ENCODE measurements around the gene GTF2H4. TPM values are rescaled to one million over a fixed set of nuclear protein-coding genes. Genes with fewer than 3 reads are reported as not detected.

The GTF2H4 gene
- total and polyA plus RNA-seq, 2 of the 8 experiments (the other 6 are each of a cell fraction or from before 2014, with no cell fraction given) = 42.3 to 53.4 TPM

DNA sequence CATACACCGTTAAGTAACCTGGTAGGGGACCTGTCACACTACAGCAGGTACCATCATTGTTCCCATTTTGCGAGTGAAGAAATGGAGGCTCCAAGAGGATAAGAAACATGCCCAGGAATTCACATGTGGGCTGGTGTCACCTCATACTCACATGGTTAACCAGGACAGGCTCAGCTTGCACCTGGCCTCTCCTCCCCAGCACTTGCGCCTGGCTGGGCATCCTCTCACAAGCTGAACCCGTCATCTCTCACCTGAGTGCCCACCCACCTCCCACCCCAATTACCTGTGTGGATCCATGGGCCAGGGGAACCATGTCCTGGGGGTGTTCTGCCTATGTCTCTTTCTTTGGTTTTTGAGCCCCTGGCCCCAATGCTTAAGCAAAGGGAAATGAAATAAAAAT lies 22.5 kb downstream of the GTF2H4 start:
- Histone ChIP-seq H3K4me1 (replicated peaks in 1 of 4; ENCODE audit: control insufficient read depth in 3 of 4, insufficient read depth in 4 of 4, low read length in 3 of 4) (0 out of 7 replicates have a peak, but pooled peaks cover 0 to 3% (median 0%) of the 10 kb centered on the region in 4 experiments), H3K9me3 (ENCODE audit: insufficient read depth in 2 of 2, low read depth in 1 of 2, low read length in 1 of 2) (peaks cover 0 to 6% of the 10 kb centered on the region in 2 experiments; a peak in 2 of 4 replicates), H3K4ac (replicated peaks; ENCODE audit: insufficient read length, low read depth, low read length) (no peak overlapping the region), H3K27ac (ENCODE audit: low read depth, low read length) (no peak overlapping the region), H2BK5ac (ENCODE audit: low read depth, low read length) (no peak overlapping the region), H4K20me1 (replicated peaks in 1 of 2; ENCODE audit: control insufficient read depth in 1 of 2, insufficient read depth in 2 of 2, low read length in 2 of 2) (no peaks in the 10 kb centered on the region), H3K14ac (ENCODE audit: insufficient read length) (no peak overlapping the region), H3K79me2 (ENCODE audit: control insufficient read depth in 1 of 2, insufficient read depth in 2 of 2, low read length in 2 of 2) (no peaks in the 10 kb centered on the region), H4K91ac (replicated peaks; ENCODE audit: insufficient read length, low read length) (no peak overlapping the region), H2BK20ac (ENCODE audit: low read length) (no peak overlapping the region), H2BK15ac (ENCODE audit: low read length) (no peak overlapping the region), H4K8ac (ENCODE audit: extremely low read depth, insufficient read depth, low read length) (no peak overlapping the region), H3K4me2 (ENCODE audit: insufficient read depth in 1 of 2, low read depth in 2 of 2, low read length in 2 of 2) (no peak overlapping the region), H3K79me1 (ENCODE audit: low read depth, low read length) (no peaks in the 10 kb centered on the region), H2BK120ac (replicated peaks; ENCODE audit: low read depth, low read length) (no peak overlapping the region), H3K23me2 (ENCODE audit: low read depth, low read length) (0 out of 2 replicates have a peak, but pooled peaks cover 4% of the 10 kb centered on the region), H2AK5ac (ENCODE audit: low read depth, low read length) (no peak overlapping the region), H4K5ac (ENCODE audit: insufficient read length, low read depth, low read length) (no peak overlapping the region), H3K27me3 (replicated peaks in 1 of 4; ENCODE audit: control insufficient read depth in 3 of 4, extremely low read depth in 1 of 4, insufficient read depth in 3 of 4, low read length in 3 of 4) (no peaks in the 10 kb centered on the region), H3K9ac (replicated peaks in 1 of 4; ENCODE audit: extremely low read depth in 1 of 4, low read depth in 3 of 4, low read length in 3 of 4) (no peak overlapping the region), H2AFZ (ENCODE audit: low read length) (no peak overlapping the region), H3K4me3 (ENCODE audit: extremely low read depth in 1 of 4, insufficient read depth in 2 of 4, low read depth in 3 of 4, low read length in 4 of 4) (no peak overlapping the region), H2BK12ac (ENCODE audit: low read depth, low read length) (no peak overlapping the region), H3K23ac (ENCODE audit: insufficient read length) (no peak overlapping the region), H3K18ac (ENCODE audit: extremely low read depth, low read length) (no peak overlapping the region), H3K56ac (replicated peaks; ENCODE audit: insufficient read length, low read depth, low read length) (no peak overlapping the region), H3K36me3 (ENCODE audit: control insufficient read depth in 2 of 4, insufficient read depth in 4 of 4, low read length in 3 of 4) (peaks cover 0 to 15% (median 9%) of the 10 kb centered on the region in 4 experiments; a peak in 5 of 8 replicates)
- CTCF ChIA-PET (ENCODE audit: partially characterized antibody) = interaction anchor here (1.2 to 4.2 kb wide), 9 partner anchors 8 to 199 kb away, joined by 3 to 18 read pairs (median 6); no protein-coding TSS in a partner anchor
- POLR2A ChIA-PET (ENCODE audit: partially characterized antibody) = interaction anchor here (0.8 to 2.1 kb wide), 3 partner anchors 10 to 157 kb away, joined by 3 to 8 read pairs (median 3); partner anchors contain the start of gene MUCL3
- 89% methylated on average over 4 of the region's 4 CpGs; no CpG with 5 or more reads in 1 of the 2 experiments for WGBS, 2 experiments (ENCODE audit: extremely low coverage in 1 of 2, insufficient coverage in 1 of 2, insufficient read length in 1 of 2, insufficient replicate concordance in 2 of 2, low coverage in 1 of 2, low lambda C conversion rate in 2 of 2, missing lambda C conversion rate in 1 of 2)
- FAIRE-seq = no peak
- DNase-seq (ENCODE audit: low read depth in 1 of 2, low spot score in 2 of 2) = no peak
- no peak for TF ChIP-seq MAFK (IDR thresholded peaks at IDR 0.05; ENCODE audit: low read depth, low read length)
- TF ChIP-seq SAP30 (IDR thresholded peaks at IDR 0.05; ENCODE audit: insufficient read depth, insufficient replicate concordance, low read length) = no peak
- no peak for TF ChIP-seq BCL11A (IDR thresholded peaks at IDR 0.05; ENCODE audit: low read depth in 2 of 2, low read length in 2 of 2)
- TF ChIP-seq SIRT6 (IDR thresholded peaks at IDR 0.05; ENCODE audit: low read length) = no peak
- no peak for TF ChIP-seq POU5F1 (IDR thresholded peaks at IDR 0.05; ENCODE audit: low read depth, low read length)
- no peak for TF ChIP-seq TCF12 (IDR thresholded peaks at IDR 0.05; ENCODE audit: low read depth, low read length)
- TF ChIP-seq, protein P1, sequence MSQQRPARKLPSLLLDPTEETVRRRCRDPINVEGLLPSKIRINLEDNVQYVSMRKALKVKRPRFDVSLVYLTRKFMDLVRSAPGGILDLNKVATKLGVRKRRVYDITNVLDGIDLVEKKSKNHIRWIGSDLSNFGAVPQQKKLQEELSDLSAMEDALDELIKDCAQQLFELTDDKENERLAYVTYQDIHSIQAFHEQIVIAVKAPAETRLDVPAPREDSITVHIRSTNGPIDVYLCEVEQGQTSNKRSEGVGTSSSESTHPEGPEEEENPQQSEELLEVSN (IDR thresholded peaks at IDR 0.05) = no peak
- no peak for TF ChIP-seq ATF3 (IDR thresholded peaks at IDR 0.05; ENCODE audit: insufficient read depth, low read depth, low read length)
- TF ChIP-seq PHF8 (conservative IDR thresholded peaks at IDR 0.05; ENCODE audit: low read depth, low read length) = no peak
- no peak for TF ChIP-seq KDM1A (IDR thresholded peaks at IDR 0.05; ENCODE audit: borderline replicate concordance, low read length)
- no peak for TF ChIP-seq JUN (IDR thresholded peaks at IDR 0.05; ENCODE audit: low read depth, low read length)
- no peak for TF ChIP-seq ZNF274 (IDR thresholded peaks at IDR 0.05; ENCODE audit: borderline replicate concordance, extremely low read depth, low read length)
- TF ChIP-seq RBBP5 (IDR thresholded peaks at IDR 0.05; ENCODE audit: borderline replicate concordance, low read depth, low read length) = no peak

All from H1 (cell line).